ENCODE measurements around the gene FKTN.

The FKTN gene

GRCh38 chr9:105678781-105679180 lies 120.8 kb downstream of the FKTN start:
- DNase-seq (ENCODE audit: low read depth), result no peak

GRCh38 chr9:105679257-105680022 lies 121.5 kb downstream of the FKTN start:
- no peak for DNase-seq (ENCODE audit: low read depth)

DNA sequence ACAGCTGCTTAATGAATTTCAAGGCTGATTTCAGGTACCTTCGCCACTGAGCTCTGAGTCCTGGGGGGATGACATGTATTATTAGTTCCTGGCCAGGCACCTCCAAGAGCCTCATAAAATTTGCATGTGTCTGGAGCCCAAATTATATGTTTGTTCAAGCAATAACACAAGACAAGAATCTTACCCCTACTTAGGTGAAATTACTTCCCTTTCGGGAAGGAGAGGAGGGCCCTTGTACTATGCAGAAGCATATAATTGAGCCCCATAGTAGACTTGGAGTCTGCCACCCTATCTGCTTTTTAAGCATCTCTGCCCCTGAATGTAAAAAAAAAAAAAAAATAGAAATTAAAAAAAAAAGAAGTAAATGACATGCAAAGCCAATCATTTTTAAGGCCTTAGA lies 123.4 kb downstream of the FKTN start:
- no peak for DNase-seq (ENCODE audit: low read depth)

GRCh38 chr9:105681724-105682123 lies 123.8 kb downstream of the FKTN start:
- DNase-seq (ENCODE audit: low read depth), result no peak

DNA sequence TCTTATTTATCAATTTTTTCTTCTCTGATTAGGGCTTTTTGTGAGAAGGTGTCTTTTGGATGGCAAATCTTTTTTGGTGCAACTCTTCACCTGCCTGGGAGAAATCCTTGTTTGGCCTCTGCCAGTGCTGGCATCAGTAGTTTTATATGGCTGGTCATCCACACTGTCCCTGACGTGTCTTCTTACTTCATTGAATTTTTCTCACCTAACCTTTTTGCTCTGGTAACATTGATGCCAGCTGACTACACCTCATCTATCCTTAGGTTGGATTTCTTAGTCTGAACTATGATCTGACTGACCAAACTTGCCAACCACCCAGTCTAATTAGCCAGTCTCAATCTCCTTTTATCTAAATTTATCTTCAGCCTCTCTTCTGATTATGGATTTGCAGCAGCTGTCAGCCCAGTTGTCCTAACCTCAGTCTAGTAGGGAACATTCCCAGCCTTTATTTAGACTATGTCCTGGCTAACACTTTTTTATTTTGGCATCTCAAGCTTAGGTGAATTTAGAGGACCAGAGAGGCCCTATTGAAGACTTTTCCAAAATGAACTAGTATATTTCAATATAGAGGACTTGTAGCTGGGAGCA lies 125.9 kb downstream of the FKTN start:
- no peak for DNase-seq (ENCODE audit: low read depth)

DNA sequence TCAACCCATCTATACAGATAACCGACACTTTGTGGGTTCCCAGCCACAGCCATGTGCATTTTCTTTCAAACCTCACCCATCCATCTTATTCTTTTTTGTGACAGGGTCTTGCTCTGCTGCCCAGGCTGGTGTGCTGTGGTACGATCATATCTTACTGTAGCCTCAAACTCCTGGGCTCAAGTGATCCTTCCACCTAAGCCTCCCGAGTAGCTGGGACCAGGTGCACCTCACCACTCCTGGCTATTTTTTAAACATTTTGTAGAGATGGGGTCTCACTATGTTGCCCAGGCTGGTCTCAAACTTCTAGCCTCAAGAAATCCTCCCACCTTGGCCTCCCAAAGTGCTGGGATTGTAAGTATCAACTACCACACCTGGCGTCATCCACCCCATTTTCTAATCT lies 129.0 kb downstream of the FKTN start:
- no peak for DNase-seq (ENCODE audit: low read depth)
